GM12865 (cell line): Measurements from ENCODE around the gene LDLRAD4.

Experiments
- DNase-seq: peaks from one replicate; pipeline ENCODE4 v3.0.0; 2010; ENCODE audit warnings: low read depth
- H3K4me3 ChIP-seq: 2 replicates; pipeline ENCODE4 v1.5.1; 2011; ENCODE audit warnings: mild to moderate bottlenecking, low read depth, low read length, control low read depth
- CTCF ChIP-seq: IDR thresholded peaks from 2 replicates; pipeline ENCODE4 v1.5.1; 2011; ENCODE audit warnings: low read length, control low read depth, low read depth, inconsistent platforms; ENCODE audit not compliant: insufficient read depth; ENCODE audit errors: missing control alignments

LDLRAD4 gene

GRCh38 chr18:13218368-13218991 is at the start of gene LDLRAD4:
Gene LDLRAD4 (plus strand): TSS chr18:13218760.
- no peak for DNase-seq
- H3K4me3 ChIP-seq: peak within 1 kb of the TSS; percentile 35; the same call in 1 of the 2 replicates
- no peak for TF ChIP-seq CTCF

- DNase-seq: no peak
- TF ChIP-seq CTCF: no peak
- H3K4me3 ChIP-seq: no peak overlapping the region
Observed at GRCh38 chr18:13173578-13174145, 44.9 kb upstream of the LDLRAD4 start.

- no peak overlapping the region for H3K4me3 ChIP-seq
- TF ChIP-seq CTCF: no peak
Observed at GRCh38 chr18:13175266-13175665, 43.3 kb upstream of the LDLRAD4 start.

GRCh38 chr18:13175754-13176210 is 42.8 kb upstream of the LDLRAD4 start:
- peak; percentile 28 for DNase-seq
- no peak for TF ChIP-seq CTCF
- H3K4me3 ChIP-seq: no peak overlapping the region

More at GRCh38 chr18:13175266-13175665, 43.3 kb upstream of the LDLRAD4 start:
- no peak for DNase-seq

GRCh38 chr18:13176847-13177246 is 41.7 kb upstream of the LDLRAD4 start:
- no peak for TF ChIP-seq CTCF
- no peak for DNase-seq
- no peak overlapping the region for H3K4me3 ChIP-seq

- H3K4me3 ChIP-seq: no peak overlapping the region
- no peak for DNase-seq
- TF ChIP-seq CTCF: no peak
Observed at GRCh38 chr18:13178197-13178596, 40.4 kb upstream of the LDLRAD4 start.

GRCh38 chr18:13178976-13179375 is 39.6 kb upstream of the LDLRAD4 start:
- no peak for TF ChIP-seq CTCF
- no peak for DNase-seq
- no peak overlapping the region for H3K4me3 ChIP-seq
